Prostate gland (tissue), 2 donors: ENCODE data around the gene GPS2. TPM values are rescaled to one million over a fixed set of nuclear protein-coding genes. Genes with fewer than 3 reads are reported as not detected.

Experiments
- DNase-seq: peaks from one replicate; pipeline ENCODE4 v3.0.0-alpha.2; 2019; ENCODE audit warnings: low spot score
- H3K27ac ChIP-seq, 2 donors: fragments of 200-600 bp; sonication (generic); 2 replicates each; pipeline ENCODE4 v1.5.1; 2017 to 2019
- H3K27me3 ChIP-seq: fragments of 200-600 bp; sonication (generic); replicated peaks from 2 replicates; pipeline ENCODE4 v1.5.1; 2019; ENCODE audit not compliant: insufficient read depth
- H3K36me3 ChIP-seq, 2 donors: fragments of 200-600 bp; sonication (generic); 1 replicate in 1 of 2; 2 replicates in 1 of 2; pipeline versions ENCODE4 v1.5.1 to v1.8.1; 2017 to 2019
- H3K4me1 ChIP-seq: fragments of 200-600 bp; sonication (generic); replicated peaks from 2 replicates; pipeline ENCODE4 v1.5.1; 2019
- H3K4me3 ChIP-seq, 2 donors: fragments of 200-600 bp; sonication (generic); 2 replicates each; pipeline ENCODE4 v1.5.1; 2017 to 2019
- H3K9me3 ChIP-seq: fragments of 200-600 bp; sonication (generic); 2 replicates; pipeline ENCODE4 v1.5.1; 2017
- POLR2A ChIP-seq: fragments of 450-650 bp; IDR thresholded peaks from one replicate; pipeline ENCODE4 v1.6.1; 2016; ENCODE audit warnings: antibody characterized with exemption, mild to moderate bottlenecking
- POLR2AphosphoS5 ChIP-seq: sonication (generic); formaldehyde crosslinking; IDR thresholded peaks from one replicate; pipeline ENCODE4 v1.6.1; 2017; ENCODE audit warnings: antibody characterized with exemption
- WGBS: methylation state at CpG from one replicate; pipeline ENCODE4 v1.1.5; 2018; 5-methylcytosine and 5-hydroxymethylcytosine counted together
- intact Hi-C: fragments of 100-400 bp; cut with DNase I; formaldehyde crosslinking; loops from one replicate; pipeline ENCODE4 v1.14.2; 2022
- total RNA-seq, 2 donors: library from RNA; depleted of rRNA; stranded (reverse); fragments of >200 nt; gene quantifications; one replicate each; pipeline ENCODE4 v1.1.0, GENCODE V29; 2016
- TF ChIP-seq, protein P1 (sequence below), 4 experiments: fragments of 200-600 bp in 2 of 4; fragments of 450-650 bp in 2 of 4; sonication (generic) in 2 of 4; IDR thresholded peaks; 1 replicate in 3 of 4; 2 replicates in 1 of 4; pipeline ENCODE4 v1.5.1; 2016 to 2019; ENCODE audit warnings: antibody characterized with exemption in 4 of 4, mild to moderate bottlenecking in 2 of 4, moderate library complexity in 2 of 4

Gene GPS2
- total RNA-seq, 2 donors from 2014 or later, result 88.4 to 140 TPM

DNA sequence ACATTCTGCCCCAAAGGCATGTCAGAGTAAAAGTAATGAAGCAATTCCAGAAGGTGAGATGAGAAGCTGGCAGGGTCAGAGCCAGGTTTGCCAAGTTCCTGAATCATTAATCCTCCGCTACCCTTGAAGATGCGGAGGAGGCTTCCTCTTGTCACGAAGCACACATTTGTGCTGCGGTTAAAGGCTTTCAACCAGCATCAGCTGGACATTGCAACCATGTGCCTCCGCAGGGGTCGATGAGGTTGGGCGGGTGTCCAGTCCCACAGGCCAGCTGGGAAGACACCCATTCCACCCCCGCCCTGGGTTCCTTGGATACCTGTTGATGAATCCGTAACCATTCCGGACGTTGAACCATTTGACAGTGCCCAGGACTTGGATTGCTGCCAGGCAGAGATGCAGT, 22.0 kb downstream of the GPS2 start:
- Histone ChIP-seq H3K9me3 (no peaks in the 10 kb centered on the region), H3K4me3 (no peak overlapping the region), H3K36me3 (no peaks in the 10 kb centered on the region), H3K27ac (peak overlapping the region in 1 of 2 donors; percentile 13), H3K27me3 (no peaks in the 10 kb centered on the region), H3K4me1 (peaks cover 13% of the 10 kb centered on the region)
- WGBS, result 75% methylated on average over 11 of the region's 11 CpGs
- TF ChIP-seq POLR2AphosphoS5, result no peak
- TF ChIP-seq POLR2A, result no peak
- TF ChIP-seq, protein P1, sequence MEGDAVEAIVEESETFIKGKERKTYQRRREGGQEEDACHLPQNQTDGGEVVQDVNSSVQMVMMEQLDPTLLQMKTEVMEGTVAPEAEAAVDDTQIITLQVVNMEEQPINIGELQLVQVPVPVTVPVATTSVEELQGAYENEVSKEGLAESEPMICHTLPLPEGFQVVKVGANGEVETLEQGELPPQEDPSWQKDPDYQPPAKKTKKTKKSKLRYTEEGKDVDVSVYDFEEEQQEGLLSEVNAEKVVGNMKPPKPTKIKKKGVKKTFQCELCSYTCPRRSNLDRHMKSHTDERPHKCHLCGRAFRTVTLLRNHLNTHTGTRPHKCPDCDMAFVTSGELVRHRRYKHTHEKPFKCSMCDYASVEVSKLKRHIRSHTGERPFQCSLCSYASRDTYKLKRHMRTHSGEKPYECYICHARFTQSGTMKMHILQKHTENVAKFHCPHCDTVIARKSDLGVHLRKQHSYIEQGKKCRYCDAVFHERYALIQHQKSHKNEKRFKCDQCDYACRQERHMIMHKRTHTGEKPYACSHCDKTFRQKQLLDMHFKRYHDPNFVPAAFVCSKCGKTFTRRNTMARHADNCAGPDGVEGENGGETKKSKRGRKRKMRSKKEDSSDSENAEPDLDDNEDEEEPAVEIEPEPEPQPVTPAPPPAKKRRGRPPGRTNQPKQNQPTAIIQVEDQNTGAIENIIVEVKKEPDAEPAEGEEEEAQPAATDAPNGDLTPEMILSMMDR (IDR thresholded peaks at IDR 0.05), result no peak
- no peak for DNase-seq
- intact Hi-C loops, result no loop called here

DNA sequence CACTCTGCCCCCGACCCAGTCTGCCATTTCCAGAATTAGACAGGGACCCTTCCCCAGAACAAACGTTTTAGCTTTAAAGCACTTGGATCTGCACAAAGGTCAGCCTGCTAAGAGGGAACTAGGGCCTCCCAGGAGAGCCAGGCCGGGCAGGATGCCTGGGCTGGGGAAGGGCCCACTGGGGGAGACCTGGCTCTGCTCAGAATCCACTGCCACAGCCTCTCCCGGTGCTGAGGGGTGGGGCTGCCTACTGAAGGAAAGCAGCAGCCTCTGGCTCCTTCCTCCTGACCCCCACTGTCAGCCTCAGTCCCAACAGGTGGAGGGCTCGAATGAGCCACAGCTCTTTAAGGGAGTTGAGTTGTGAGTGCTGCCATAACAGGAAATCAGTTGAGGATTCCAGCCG, 22.4 kb downstream of the GPS2 start:
- no peak for DNase-seq
- H3K9me3 ChIP-seq, result no peaks in the 10 kb centered on the region
- intact Hi-C loops, result no loop called here
- H3K36me3 ChIP-seq, result no peaks in the 10 kb centered on the region
- 30% methylated on average over 6 of the region's 6 CpGs for WGBS
- peak overlapping the region in 1 of 2 donors; percentile 13 for H3K27ac ChIP-seq
- H3K4me1 ChIP-seq, result peaks cover 13% of the 10 kb centered on the region
- H3K4me3 ChIP-seq, result no peak overlapping the region
- TF ChIP-seq POLR2A (no peak), POLR2AphosphoS5 (no peak)
- TF ChIP-seq, protein P1 (IDR thresholded peaks at IDR 0.05), result no peak
- H3K27me3 ChIP-seq, result no peaks in the 10 kb centered on the region

DNA sequence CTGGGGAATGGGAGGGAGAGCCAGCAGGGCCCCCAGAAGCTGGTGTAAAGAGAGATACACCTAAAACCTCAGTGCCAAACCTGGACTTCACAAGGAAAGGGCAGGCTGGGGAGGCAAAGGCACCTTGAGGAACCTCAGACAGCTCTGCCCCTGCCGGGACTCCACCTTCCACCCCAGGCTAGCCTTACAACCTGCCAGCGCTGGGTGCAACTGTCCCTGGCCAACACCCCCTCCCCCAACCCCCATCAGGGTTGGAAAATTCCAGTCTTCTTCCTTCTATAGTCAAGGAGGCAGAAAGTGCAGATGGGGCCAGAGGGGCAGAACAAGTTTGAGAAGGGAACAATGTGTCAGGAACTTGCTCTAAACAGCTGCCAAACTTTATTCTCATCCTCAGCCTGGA, 23.0 kb downstream of the GPS2 start:
- WGBS, result 50% methylated on average over 2 of the region's 2 CpGs
- H3K4me3 ChIP-seq, result no peak overlapping the region
- TF ChIP-seq, protein P1 (IDR thresholded peaks at IDR 0.05), result no peak
- TF ChIP-seq POLR2AphosphoS5 (no peak), POLR2A (no peak)
- no peak for DNase-seq
- intact Hi-C loops, result no loop called here
- H3K27me3 ChIP-seq, result no peaks in the 10 kb centered on the region
- H3K9me3 ChIP-seq, result no peaks in the 10 kb centered on the region
- H3K4me1 ChIP-seq, result peaks cover 13% of the 10 kb centered on the region
- no peaks in the 10 kb centered on the region for H3K36me3 ChIP-seq
- H3K27ac ChIP-seq, result no peak overlapping the region

DNA sequence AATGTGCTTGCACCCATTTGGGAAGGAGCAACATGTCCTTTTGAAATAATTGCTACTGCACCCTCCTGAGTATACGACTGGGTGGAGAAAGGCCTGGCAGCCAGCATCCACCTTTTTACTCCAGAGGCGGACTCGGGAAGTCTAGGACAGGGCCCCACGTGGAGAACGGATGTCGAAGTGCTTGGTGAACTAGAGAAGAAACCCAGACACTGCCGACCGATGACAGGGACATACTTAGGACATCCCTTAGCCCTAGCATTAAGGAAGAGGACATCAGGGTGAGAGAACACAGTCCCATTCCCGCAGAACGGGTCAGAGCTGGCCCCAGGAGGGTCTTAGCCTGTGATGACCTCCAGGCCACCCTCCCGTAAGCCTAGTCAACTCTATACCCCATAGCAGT, 24.5 kb downstream of the GPS2 start:
- Histone ChIP-seq H3K27ac (no peak overlapping the region), H3K27me3 (no peaks in the 10 kb centered on the region), H3K4me3 (no peak overlapping the region), H3K4me1 (peaks cover 10% of the 10 kb centered on the region), H3K9me3 (no peaks in the 10 kb centered on the region), H3K36me3 (no peaks in the 10 kb centered on the region)
- no peak for DNase-seq
- 73% methylated on average over 11 of the region's 11 CpGs for WGBS
- intact Hi-C loops, result no loop called here
- TF ChIP-seq, protein P1 (IDR thresholded peaks at IDR 0.05), result no peak
- TF ChIP-seq POLR2A (no peak), POLR2AphosphoS5 (no peak)

DNA sequence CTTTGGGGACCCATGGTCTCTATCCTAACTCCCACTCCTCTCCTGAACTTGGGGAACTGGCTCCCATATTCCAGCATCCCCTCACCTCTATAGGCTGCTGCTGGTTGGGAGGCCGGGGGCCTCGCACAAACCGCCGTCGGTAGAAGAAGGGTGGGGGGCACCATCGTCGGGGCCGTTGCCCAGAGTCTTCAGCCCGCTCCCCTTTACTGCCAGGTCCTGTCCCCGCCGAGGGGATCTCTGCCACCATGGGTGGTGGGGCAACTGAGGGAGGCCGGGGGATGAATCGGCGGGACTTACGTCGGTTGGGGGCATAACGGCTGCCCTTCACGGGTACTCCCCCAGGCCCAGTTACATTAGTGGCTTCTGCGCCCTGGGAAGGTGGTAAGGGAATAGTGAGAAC, 25.0 kb downstream of the GPS2 start:
- H3K27ac ChIP-seq, result no peak overlapping the region
- TF ChIP-seq POLR2AphosphoS5, result no peak
- intact Hi-C loops, result no loop called here
- H3K9me3 ChIP-seq, result no peaks in the 10 kb centered on the region
- H3K36me3 ChIP-seq, result no peaks in the 10 kb centered on the region
- no peak for DNase-seq
- no peak overlapping the region for H3K4me3 ChIP-seq
- H3K4me1 ChIP-seq, result peaks cover 10% of the 10 kb centered on the region
- WGBS, result 93% methylated on average over 19 of the region's 19 CpGs
- no peaks in the 10 kb centered on the region for H3K27me3 ChIP-seq
